Lower leg skin (tissue), 3 donors: ENCODE results near the gene TCF20.

ENCODE experiments used
- POLR2A ChIP-seq, 2 donors: fragments of 450-650 bp; IDR thresholded peaks; one replicate each; pipeline ENCODE4 v1.6.1; 2016 to 2017; ENCODE audit warnings: antibody characterized with exemption in 2 of 2, mild to moderate bottlenecking in 1 of 2, moderate library complexity in 1 of 2
- TF ChIP-seq, protein P1 (sequence below), 3 donors: fragments of 450-650 bp; IDR thresholded peaks; one replicate each; pipeline ENCODE4 v1.5.1; 2016; ENCODE audit warnings: antibody characterized with exemption in 3 of 3, mild to moderate bottlenecking in 3 of 3, moderate library complexity in 2 of 3

GRCh38 chr22:42291287-42291686 lies 20.8 kb upstream of the TCF20 start:
- no peak for TF ChIP-seq POLR2A (IDR thresholded peaks at IDR 0.05)
- TF ChIP-seq, protein P1, sequence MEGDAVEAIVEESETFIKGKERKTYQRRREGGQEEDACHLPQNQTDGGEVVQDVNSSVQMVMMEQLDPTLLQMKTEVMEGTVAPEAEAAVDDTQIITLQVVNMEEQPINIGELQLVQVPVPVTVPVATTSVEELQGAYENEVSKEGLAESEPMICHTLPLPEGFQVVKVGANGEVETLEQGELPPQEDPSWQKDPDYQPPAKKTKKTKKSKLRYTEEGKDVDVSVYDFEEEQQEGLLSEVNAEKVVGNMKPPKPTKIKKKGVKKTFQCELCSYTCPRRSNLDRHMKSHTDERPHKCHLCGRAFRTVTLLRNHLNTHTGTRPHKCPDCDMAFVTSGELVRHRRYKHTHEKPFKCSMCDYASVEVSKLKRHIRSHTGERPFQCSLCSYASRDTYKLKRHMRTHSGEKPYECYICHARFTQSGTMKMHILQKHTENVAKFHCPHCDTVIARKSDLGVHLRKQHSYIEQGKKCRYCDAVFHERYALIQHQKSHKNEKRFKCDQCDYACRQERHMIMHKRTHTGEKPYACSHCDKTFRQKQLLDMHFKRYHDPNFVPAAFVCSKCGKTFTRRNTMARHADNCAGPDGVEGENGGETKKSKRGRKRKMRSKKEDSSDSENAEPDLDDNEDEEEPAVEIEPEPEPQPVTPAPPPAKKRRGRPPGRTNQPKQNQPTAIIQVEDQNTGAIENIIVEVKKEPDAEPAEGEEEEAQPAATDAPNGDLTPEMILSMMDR (IDR thresholded peaks at IDR 0.05) = no peak
